Measurements from ENCODE around the gene CDK18.

Gene CDK18

DNA sequence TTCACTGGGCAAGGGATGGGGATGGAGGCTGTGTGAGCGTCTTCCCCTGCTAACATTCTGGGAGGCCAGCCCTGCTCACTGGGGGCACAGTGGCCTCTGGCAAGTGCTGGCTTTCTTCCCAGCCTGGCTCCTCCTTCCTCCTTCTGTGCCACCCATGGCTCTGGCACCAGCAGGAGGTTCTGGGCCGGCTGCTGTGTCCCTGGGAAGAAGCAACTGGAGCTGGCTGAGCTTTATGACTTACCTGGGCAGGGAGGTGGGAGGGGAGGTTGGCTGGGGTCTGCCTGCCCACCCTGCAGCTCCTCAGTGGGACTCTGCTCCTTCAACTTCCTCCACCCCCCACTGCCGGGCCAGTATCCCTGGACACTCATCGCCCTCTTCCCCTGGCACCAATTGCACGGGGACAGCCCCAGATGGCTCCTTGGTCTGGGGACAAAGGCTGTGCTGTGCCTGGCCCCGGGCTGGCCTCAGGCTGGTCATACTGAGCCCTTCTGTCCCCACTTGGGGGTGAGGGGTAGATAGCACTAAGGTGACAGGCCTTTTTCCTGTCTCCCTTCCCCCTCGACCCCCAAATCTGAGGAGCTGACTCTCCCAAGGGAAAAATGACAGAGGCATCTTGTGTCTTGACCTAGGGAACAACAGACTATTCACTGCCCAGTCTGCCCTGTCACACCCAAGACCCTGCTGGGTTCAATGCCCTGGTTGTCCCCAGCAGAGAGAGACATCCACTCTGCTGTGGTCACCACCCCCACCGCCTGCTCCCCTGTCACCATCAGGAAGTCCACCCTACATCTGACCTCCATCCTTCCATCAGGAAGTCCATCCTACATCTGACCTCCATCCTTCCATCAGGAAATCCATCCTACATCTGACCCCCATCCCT is 14.4 kb downstream of the CDK18 start:
- TF ChIP-seq YY1 (IDR thresholded peaks at IDR 0.05; ENCODE audit: low read depth): 0 out of 2 replicates have a peak, but pooled peaks have one; percentile 28
- TF ChIP-seq, protein P1, sequence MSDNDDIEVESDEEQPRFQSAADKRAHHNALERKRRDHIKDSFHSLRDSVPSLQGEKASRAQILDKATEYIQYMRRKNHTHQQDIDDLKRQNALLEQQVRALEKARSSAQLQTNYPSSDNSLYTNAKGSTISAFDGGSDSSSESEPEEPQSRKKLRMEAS (IDR thresholded peaks at IDR 0.05): no peak

DNA sequence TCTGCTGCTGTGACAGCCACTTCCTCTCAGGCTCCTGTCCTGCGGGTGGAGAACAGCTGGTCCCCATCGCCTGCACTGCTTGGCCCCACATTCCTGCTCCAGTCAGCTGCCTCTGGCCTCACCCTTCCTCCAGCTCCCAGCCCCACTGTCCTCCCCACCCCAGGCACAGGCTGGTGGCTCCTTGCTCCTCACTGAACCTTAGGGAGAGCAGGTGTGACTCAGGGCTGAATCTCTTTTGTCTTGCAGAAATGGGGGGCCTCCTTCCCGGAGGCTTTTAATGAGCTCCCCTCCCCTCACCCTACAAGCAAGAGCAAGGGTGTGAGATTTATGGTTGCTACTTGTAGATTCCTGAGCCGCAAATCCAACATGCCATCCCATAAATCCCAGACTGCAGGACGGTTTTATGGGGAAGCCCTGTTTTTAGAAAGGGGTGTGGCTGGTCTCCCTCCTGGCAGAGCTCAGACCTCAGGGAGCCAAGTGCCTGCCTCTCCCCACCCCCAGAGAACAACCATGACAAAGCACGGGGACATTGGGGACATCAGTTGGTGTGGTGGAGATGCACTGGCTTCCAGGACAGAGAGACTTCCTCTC is 15.2 kb downstream of the CDK18 start:
- TF ChIP-seq TAF1 (IDR thresholded peaks at IDR 0.05; ENCODE audit: low read depth) (no peak), FOXM1 (IDR thresholded peaks at IDR 0.05; ENCODE audit: borderline replicate concordance, low read depth) (no peak), RAD21 (IDR thresholded peaks at IDR 0.05; ENCODE audit: low read depth) (no peak), CREB1 (IDR thresholded peaks at IDR 0.05; ENCODE audit: low read depth) (no peak), EP300 (IDR thresholded peaks at IDR 0.05; ENCODE audit: borderline replicate concordance) (no peak), YY1 (IDR thresholded peaks at IDR 0.05; ENCODE audit: low read depth) (no peak), TCF12 (IDR thresholded peaks at IDR 0.05; ENCODE audit: low read depth) (no peak), CEBPB (IDR thresholded peaks at IDR 0.05) (no peak), NFIC (IDR thresholded peaks at IDR 0.05) (no peak), TEAD4 (IDR thresholded peaks at IDR 0.05) (no peak)
- TF ChIP-seq, protein P1 (IDR thresholded peaks at IDR 0.05): no peak
- TF ChIP-seq, protein P2, sequence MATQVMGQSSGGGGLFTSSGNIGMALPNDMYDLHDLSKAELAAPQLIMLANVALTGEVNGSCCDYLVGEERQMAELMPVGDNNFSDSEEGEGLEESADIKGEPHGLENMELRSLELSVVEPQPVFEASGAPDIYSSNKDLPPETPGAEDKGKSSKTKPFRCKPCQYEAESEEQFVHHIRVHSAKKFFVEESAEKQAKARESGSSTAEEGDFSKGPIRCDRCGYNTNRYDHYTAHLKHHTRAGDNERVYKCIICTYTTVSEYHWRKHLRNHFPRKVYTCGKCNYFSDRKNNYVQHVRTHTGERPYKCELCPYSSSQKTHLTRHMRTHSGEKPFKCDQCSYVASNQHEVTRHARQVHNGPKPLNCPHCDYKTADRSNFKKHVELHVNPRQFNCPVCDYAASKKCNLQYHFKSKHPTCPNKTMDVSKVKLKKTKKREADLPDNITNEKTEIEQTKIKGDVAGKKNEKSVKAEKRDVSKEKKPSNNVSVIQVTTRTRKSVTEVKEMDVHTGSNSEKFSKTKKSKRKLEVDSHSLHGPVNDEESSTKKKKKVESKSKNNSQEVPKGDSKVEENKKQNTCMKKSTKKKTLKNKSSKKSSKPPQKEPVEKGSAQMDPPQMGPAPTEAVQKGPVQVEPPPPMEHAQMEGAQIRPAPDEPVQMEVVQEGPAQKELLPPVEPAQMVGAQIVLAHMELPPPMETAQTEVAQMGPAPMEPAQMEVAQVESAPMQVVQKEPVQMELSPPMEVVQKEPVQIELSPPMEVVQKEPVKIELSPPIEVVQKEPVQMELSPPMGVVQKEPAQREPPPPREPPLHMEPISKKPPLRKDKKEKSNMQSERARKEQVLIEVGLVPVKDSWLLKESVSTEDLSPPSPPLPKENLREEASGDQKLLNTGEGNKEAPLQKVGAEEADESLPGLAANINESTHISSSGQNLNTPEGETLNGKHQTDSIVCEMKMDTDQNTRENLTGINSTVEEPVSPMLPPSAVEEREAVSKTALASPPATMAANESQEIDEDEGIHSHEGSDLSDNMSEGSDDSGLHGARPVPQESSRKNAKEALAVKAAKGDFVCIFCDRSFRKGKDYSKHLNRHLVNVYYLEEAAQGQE (IDR thresholded peaks at IDR 0.05; ENCODE audit: low read depth): no peak

DNA sequence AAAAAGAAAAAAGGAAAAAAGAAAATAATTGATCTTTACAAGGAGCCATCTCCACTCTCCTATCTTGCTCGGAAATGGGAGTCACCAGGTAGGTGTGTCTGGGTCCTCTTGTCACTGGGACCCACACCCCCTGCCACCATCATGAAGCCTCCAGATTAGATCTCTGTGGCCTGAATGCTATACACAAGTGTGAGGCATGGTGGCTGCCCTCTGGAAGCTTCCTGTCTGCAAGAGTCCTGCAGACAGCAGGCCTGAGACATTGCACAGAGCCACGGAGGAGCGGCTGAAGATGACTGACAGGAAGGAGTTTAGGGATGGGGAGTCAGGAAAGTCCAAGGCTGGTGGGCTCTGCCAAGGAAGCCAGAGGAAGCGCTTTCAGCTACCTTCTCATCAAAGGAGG is 16.2 kb downstream of the CDK18 start:
- TF ChIP-seq EGR1 (IDR thresholded peaks at IDR 0.05) (no peak), TAF1 (IDR thresholded peaks at IDR 0.05; ENCODE audit: low read depth) (no peak)

DNA sequence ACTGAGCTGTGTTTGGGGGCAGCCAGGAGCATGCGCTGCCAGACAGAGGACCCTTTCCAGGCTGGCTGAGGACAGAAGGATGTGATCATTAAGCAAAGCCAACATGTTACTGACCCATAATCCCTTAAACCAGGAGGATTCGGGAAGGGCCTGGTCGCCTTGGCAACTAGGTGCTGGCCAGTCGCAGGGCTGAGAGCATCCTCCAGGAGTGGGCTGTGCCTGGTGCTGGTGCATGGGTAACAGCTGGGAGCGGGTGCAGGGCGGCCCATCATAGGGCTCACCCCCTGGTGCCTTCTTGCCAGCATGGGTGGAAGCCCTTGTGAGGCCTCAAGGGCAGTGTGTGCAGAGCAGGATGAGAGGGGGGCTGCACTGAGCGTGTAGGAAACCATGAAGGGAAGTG is 17.2 kb downstream of the CDK18 start:
- no peak for TF ChIP-seq YY1 (IDR thresholded peaks at IDR 0.05; ENCODE audit: low read depth)
- TF ChIP-seq, protein P2 (IDR thresholded peaks at IDR 0.05; ENCODE audit: low read depth): no peak
- no peak for TF ChIP-seq EP300 (IDR thresholded peaks at IDR 0.05; ENCODE audit: borderline replicate concordance)
- TF ChIP-seq TCF12 (IDR thresholded peaks at IDR 0.05; ENCODE audit: low read depth): no peak
- TF ChIP-seq EGR1 (IDR thresholded peaks at IDR 0.05): no peak
- TF ChIP-seq, protein P3, sequence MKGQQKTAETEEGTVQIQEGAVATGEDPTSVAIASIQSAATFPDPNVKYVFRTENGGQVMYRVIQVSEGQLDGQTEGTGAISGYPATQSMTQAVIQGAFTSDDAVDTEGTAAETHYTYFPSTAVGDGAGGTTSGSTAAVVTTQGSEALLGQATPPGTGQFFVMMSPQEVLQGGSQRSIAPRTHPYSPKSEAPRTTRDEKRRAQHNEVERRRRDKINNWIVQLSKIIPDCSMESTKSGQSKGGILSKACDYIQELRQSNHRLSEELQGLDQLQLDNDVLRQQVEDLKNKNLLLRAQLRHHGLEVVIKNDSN (IDR thresholded peaks at IDR 0.05): no peak
- TF ChIP-seq CREB1 (IDR thresholded peaks at IDR 0.05; ENCODE audit: low read depth): no peak
- no peak for TF ChIP-seq NFIC (IDR thresholded peaks at IDR 0.05)
- no peak for TF ChIP-seq ZBTB7A (IDR thresholded peaks at IDR 0.05; ENCODE audit: low read depth)
- no peak for TF ChIP-seq TAF1 (IDR thresholded peaks at IDR 0.05; ENCODE audit: low read depth)
- no peak for TF ChIP-seq FOXM1 (IDR thresholded peaks at IDR 0.05; ENCODE audit: borderline replicate concordance, low read depth)
- TF ChIP-seq RAD21 (IDR thresholded peaks at IDR 0.05; ENCODE audit: low read depth): no peak
- TF ChIP-seq, protein P1 (IDR thresholded peaks at IDR 0.05): no peak
- no peak for TF ChIP-seq CEBPB (IDR thresholded peaks at IDR 0.05)

DNA sequence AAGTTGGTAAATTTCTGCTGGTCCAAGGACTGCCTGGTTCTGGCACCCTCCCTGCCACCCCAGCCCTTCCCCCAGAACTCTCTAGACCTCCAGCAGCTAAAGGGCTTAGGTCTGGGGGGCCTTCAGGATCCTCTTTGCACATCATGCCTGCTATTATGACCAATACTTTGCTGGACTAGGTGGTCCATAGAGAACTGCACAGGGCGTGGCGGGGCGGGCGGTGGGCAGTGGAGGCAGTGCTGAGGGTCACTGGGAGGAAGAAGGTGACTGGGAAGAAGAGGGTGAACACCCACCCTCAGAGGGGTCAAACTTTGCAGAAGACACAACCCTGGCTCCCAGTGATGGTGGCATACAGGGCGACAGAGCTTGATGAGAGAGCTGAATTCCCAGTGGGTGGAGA is 18.2 kb downstream of the CDK18 start:
- TF ChIP-seq EP300 (IDR thresholded peaks at IDR 0.05; ENCODE audit: borderline replicate concordance): no peak
- no peak for TF ChIP-seq FOXM1 (IDR thresholded peaks at IDR 0.05; ENCODE audit: borderline replicate concordance, low read depth)
- no peak for TF ChIP-seq ZBTB7A (IDR thresholded peaks at IDR 0.05; ENCODE audit: low read depth)
- TF ChIP-seq, protein P1 (IDR thresholded peaks at IDR 0.05): no peak
- no peak for TF ChIP-seq CREB1 (IDR thresholded peaks at IDR 0.05; ENCODE audit: low read depth)
- no peak for TF ChIP-seq CEBPB (IDR thresholded peaks at IDR 0.05)
- TF ChIP-seq TAF1 (IDR thresholded peaks at IDR 0.05; ENCODE audit: low read depth): no peak
- TF ChIP-seq TCF12 (IDR thresholded peaks at IDR 0.05; ENCODE audit: low read depth): no peak
- no peak for TF ChIP-seq RAD21 (IDR thresholded peaks at IDR 0.05; ENCODE audit: low read depth)
- TF ChIP-seq, protein P2 (IDR thresholded peaks at IDR 0.05; ENCODE audit: low read depth): no peak
- TF ChIP-seq TEAD4 (IDR thresholded peaks at IDR 0.05): no peak
- TF ChIP-seq NFIC (IDR thresholded peaks at IDR 0.05): no peak
